Measurements from ENCODE around the gene VMAC.

GRCh38 chr19:5865772-5866171, 38.9 kb upstream of the VMAC start:
- TF ChIP-seq CTCF (IDR thresholded peaks at IDR 0.05; ENCODE audit: low read depth, low read length, poor library complexity, severe bottlenecking): no peak
- TF ChIP-seq EZH2phosphoT487 (IDR thresholded peaks at IDR 0.05; ENCODE audit: borderline replicate concordance, low read length): no peak

All from DOHH2 (cell line).